ENCODE data around the gene WDR70.
"Not testable (repeated sequence)": the region's sequence is repeated elsewhere in the genome, so short reads cannot be mapped to it uniquely, and the experiment has no call there.

WDR70 gene

GRCh38 chr5:37685816-37686215 lies 306.7 kb downstream of the WDR70 start:
- no peak for ATAC-seq
- TF ChIP-seq OSR1 (CRISPR knock-in tag; IDR thresholded peaks at IDR 0.05) (no peak), TCF4 (CRISPR knock-in tag; IDR thresholded peaks at IDR 0.05; ENCODE audit: borderline replicate concordance) (no peak), CSDC2 (CRISPR knock-in tag; IDR thresholded peaks at IDR 0.05) (no peak), POU6F1 (CRISPR knock-in tag; IDR thresholded peaks at IDR 0.05; ENCODE audit: borderline replicate concordance, low read depth) (no peak), CSRNP3 (CRISPR knock-in tag; IDR thresholded peaks at IDR 0.05) (no peak), ZNF565 (CRISPR knock-in tag; conservative IDR thresholded peaks at IDR 0.05; ENCODE audit: low read depth) (no peak), RARB (CRISPR knock-in tag; IDR thresholded peaks at IDR 0.05) (no peak), CREB5 (CRISPR knock-in tag; IDR thresholded peaks at IDR 0.05; ENCODE audit: low read depth) (no peak), GLIS3 (CRISPR knock-in tag; IDR thresholded peaks at IDR 0.05) (no peak), ISL1 (CRISPR knock-in tag; IDR thresholded peaks at IDR 0.05) (no peak), ZNF8 (CRISPR knock-in tag; IDR thresholded peaks at IDR 0.05) (no peak), ZFP3 (CRISPR knock-in tag; IDR thresholded peaks at IDR 0.05) (no peak), BACH2 (CRISPR knock-in tag; IDR thresholded peaks at IDR 0.05; ENCODE audit: borderline replicate concordance) (no peak), PATZ1 (CRISPR knock-in tag; IDR thresholded peaks at IDR 0.05; ENCODE audit: borderline replicate concordance) (no peak)

- not testable (repeated sequence) for ATAC-seq
Observed at GRCh38 chr5:37688925-37689324, 309.8 kb downstream of the WDR70 start.

GRCh38 chr5:37694333-37694732 lies 315.2 kb downstream of the WDR70 start:
- not testable (repeated sequence) for ATAC-seq

- ATAC-seq, result no peak
- TF ChIP-seq ZNF565 (CRISPR knock-in tag; conservative IDR thresholded peaks at IDR 0.05; ENCODE audit: low read depth) (no peak), CREB5 (CRISPR knock-in tag; IDR thresholded peaks at IDR 0.05; ENCODE audit: low read depth) (no peak), ZFP3 (CRISPR knock-in tag; IDR thresholded peaks at IDR 0.05) (no peak), TCF4 (CRISPR knock-in tag; IDR thresholded peaks at IDR 0.05; ENCODE audit: borderline replicate concordance) (no peak), ZNF70 (CRISPR knock-in tag; IDR thresholded peaks at IDR 0.05) (no peak), OSR1 (CRISPR knock-in tag; IDR thresholded peaks at IDR 0.05) (no peak), RARB (CRISPR knock-in tag; IDR thresholded peaks at IDR 0.05) (no peak), ZNF8 (CRISPR knock-in tag; IDR thresholded peaks at IDR 0.05) (no peak)
Observed at GRCh38 chr5:37694867-37695266, 315.7 kb downstream of the WDR70 start.

- ATAC-seq, result no peak; the same call in 2 of the 3 replicates
- no peak for TF ChIP-seq TOX (CRISPR knock-in tag; IDR thresholded peaks at IDR 0.05; ENCODE audit: borderline replicate concordance)
- TF ChIP-seq BACH2 (CRISPR knock-in tag; IDR thresholded peaks at IDR 0.05; ENCODE audit: borderline replicate concordance), result no peak
- no peak for TF ChIP-seq CSRNP3 (CRISPR knock-in tag; IDR thresholded peaks at IDR 0.05)
Observed at GRCh38 chr5:37695647-37696046, 316.5 kb downstream of the WDR70 start.
